HK-2 (cell line): Measurements from ENCODE around the gene ZER1.
"Not testable (repeated sequence)": the region's sequence is repeated elsewhere in the genome, so short reads cannot be mapped to it uniquely, and the experiment has no call there.

ENCODE experiments used
- DNase-seq: peaks from one replicate; pipeline ENCODE4 v3.0.0-alpha.2; 2018; ENCODE audit not compliant: unreplicated experiment

ZER1 gene

GRCh38 chr9:128771745-128772519, at the start of gene ZER1:
Gene ZER1 (minus strand): TSS chr9:128771927. CDS start chr9:128755565, 16,362 bp downstream.
- DNase-seq = peak; percentile 84

DNA sequence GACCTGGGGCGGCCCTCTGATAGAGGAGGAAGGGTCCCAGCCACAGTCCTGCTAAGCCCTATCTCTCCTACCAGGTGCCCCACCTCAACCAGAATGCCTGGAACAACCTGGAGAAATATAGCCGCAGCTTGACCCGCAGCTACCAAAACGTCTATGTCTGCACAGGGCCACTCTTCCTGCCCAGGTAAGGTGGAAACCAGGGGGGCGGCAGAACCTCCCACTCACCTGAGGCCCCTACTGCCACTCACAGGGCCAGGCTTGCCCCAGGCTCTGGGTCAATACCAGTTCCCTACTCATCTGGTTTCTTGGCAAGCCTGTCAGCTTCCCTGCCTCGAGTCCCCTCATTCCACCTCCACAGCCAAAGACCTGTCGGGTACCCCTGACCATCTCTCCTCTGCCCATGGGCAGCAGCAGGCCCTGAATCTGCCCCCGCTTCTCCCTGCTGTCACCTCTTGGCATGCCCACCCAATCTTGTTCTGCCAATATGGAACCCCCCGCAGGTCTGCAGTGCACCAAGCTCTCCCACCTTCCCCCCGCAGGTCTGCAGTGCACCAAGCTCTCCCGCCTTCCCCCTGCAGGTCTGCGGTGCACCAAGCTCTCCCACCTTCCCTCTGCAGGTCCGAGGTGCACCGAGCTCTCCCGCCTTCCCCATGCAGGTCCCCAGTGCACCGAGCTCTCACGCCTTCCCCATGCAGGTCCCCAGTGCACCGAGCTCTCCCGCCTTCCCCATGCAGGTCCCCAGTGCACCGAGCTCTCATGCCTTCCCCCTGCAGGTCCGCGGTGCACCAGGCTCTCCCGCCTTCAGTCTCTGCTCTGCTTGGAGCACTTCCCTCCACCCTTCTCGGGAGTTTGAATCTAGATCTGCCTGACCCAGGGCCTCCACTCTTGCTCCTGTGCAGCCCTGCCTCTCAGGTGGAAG, 49.2 kb upstream of the ZER1 start:
- DNase-seq = no peak

- no peak for DNase-seq
Measured at GRCh38 chr9:128819716-128820664, 48.3 kb upstream of the ZER1 start.

DNA sequence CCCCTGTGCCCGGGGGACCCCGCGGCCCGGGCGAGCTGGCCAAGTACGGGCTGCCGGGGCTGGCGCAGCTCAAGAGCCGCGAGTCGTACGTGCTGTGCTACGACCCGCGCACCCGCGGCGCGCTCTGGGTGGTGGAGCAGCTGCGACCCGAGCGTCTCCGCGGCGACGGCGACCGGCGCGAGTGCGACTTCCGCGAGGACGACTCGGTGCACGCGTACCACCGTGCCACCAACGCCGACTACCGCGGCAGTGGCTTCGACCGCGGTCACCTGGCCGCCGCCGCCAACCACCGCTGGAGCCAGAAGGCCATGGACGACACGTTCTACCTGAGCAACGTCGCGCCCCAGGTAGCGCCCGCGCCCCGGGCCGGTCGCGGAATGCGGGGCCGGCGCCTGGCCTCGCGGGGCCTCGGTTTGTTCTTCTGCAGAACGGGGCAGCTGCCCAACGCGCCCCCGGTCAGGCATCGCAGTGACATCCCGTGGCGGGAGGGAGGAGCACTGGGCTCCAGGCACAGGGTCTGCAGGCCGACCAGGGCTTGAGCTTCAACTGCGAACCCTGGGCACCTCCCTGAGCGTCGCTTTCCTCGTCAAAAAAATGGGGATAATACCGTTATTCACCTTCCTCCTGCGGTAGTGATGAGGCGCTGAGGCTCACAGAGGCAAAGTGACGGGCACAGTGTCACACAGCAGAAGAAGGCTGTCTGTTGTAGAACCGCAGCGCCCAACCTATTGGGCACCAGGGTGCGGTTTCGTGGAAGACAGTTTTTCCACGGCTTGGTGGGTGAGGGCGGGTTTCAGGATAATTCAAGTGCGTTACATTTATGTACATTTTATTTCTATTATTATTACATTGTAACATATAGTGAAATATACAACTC, 47.4 kb upstream of the ZER1 start:
- DNase-seq = peak; percentile 51

- DNase-seq = peak; percentile 99
Measured at GRCh38 chr9:128818099-128818838, 46.5 kb upstream of the ZER1 start, which contains the start of gene ENDOG. Gene ENDOG (plus strand): TSS chr9:128818500. CDS start chr9:128818685, 185 bp downstream.

- DNase-seq = no peak
Measured at GRCh38 chr9:128810873-128811272, 39.1 kb upstream of the ZER1 start.

GRCh38 chr9:128809831-128810230, 38.1 kb upstream of the ZER1 start:
- no peak for DNase-seq

- no peak for DNase-seq
Measured at GRCh38 chr9:128809036-128809599, 37.4 kb upstream of the ZER1 start.

DNA sequence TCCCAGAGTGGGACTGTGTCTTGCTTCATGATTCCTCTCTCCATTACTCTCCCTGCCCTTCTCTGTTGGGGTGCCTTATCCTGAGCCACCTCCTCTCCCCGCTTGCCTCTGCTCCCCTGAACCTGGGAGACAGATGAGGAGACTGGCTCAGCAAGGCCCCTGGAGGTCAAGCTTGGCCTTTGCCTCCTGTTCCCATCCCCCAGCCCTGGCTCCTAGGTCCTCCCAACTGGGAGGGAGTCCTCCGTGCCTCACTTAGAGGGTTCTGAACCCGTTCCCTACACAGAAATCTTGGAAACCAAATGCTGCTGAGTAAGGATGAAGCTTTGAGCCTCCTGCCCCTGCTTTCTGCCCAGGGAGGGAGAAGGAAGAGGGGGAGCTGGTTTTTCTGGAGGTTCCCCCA, 36.8 kb upstream of the ZER1 start:
- no peak for DNase-seq

DNA sequence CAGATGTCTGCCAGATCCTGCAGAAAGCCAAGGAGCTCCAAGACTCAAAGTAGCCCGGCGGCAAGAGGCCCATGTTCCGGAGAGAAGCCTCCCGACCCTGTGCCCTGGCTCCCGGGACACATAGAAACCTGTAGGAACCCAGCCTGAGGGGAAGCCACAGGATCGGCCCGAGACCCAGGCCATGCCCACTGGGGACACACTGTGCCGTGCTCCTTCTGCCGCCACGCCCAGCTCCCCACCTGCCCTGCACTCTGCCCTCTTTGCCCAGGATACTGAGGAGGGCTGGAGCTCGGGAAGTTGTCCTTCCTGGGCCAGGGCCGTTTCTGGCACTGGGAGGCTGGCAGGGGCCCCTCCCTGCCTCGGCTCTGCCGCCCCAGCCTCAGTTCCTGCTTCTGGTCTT, 36.1 kb upstream of the ZER1 start:
- DNase-seq = no peak

DNA sequence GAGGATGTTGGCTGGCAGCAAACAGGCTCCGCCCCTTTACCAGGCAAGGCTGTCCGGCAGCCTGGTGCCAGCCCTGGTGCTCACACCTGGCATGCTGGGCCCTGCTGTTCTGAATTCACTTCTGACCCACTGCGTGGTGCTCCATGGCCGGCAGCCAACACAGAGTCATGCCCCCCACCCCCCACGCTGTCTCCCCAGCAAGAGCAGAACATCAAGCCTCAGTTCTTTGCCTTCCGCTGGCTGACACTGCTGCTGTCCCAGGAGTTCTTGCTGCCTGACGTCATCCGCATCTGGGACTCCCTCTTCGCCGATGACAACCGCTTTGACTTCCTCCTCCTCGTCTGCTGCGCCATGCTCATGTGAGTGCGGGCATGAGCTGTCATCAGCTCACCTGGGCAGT, 33.9 kb upstream of the ZER1 start:
- no peak for DNase-seq

GRCh38 chr9:128802482-128802881, 30.8 kb upstream of the ZER1 start:
- no peak for DNase-seq

DNA sequence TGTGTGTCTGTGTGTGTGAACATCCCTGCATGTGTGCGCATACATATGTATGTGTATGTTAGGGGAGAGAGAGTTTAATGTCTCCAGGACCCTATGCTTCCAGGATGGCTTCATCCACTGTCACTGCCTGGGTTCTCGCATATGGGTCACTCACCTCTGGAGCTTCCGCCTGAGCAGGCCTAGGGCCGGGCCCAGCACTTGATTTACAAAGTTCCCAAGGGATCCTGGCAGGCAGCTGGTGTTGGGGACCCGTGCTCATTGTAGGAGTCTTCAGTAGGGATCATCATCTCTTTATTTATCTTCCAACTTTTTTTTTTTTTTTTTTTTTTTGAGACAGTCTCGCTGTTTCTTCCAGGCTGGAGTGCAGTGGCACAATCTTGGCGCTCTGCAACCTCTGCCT, 28.3 kb upstream of the ZER1 start:
- DNase-seq = no peak

GRCh38 chr9:128798896-128799295, 27.2 kb upstream of the ZER1 start:
- DNase-seq = no peak

GRCh38 chr9:128794961-128795360, 23.2 kb upstream of the ZER1 start:
- DNase-seq = not testable (repeated sequence)

DNA sequence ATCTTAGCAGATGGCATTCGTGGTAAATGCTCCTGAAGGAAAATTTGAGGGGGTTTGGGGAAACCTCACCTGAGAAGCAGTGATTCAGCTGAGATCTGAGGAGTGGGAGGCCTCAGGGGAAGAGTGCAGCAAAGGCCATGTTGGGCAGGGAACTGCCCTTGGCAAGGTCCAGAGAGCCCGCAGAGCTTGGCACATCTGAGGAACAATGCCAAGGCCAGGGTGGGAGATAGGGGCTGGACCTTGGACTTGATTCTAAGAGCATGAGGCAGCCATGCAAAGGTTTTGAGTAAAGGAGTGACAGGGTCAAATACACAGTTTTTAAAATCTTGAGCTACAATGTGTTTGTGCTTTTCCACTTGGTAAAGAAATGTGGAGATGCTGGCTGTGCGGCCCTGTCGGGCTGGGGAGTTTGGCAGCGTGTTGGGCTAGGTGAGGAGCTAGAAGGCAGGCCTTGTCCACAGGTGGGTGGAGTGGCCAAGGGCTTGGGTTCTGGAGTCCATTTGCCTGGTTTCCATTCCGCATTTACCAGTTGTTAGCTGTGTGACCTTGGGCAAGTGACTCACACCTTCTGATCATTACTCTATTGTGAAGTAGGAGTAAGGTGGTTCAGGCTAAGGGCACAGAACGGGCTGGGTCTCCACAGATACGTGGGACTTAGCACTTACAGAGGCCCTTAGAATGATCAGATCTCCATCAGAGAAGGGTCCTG, 21.4 kb upstream of the ZER1 start:
- DNase-seq = no peak

DNA sequence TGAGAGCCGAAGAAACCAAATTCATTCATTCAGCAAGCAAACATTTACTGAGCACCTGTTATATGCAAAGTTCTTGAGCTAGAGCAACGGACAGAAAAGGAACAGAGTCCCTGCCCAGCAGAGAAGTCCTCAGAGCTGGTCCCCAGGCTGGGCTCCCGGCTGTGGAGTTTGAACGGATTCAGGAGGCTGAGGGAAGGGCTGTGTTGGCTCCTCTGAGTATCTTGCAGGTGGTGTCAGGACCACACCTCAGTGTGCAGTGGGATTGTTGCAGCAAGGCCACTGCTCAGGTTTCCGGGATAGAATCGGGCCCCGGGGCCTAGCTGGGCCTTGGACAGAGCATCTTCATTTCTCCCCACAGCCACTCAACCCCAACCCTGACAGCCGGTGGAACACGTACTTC, 20.4 kb upstream of the ZER1 start:
- DNase-seq = no peak

DNA sequence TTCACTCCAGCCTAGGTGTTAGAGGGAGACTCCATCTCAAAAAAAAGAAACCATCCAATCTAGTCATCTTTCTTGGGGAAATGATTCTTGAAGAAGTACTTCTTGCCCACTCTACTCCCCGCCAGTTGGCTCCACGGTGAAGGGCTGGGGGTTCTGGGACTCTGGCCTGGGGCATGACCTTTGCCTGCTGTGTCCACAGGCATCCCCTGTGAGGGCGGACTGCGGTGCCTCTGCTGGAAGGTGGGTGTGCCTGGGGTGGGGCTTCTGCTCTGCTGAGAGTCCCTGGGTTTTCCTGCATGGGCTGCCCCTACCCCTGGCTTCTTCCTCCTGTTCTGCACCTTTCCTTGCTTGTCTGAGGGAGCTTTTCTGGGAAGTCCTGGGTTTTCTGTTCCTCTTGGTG, 18.8 kb upstream of the ZER1 start:
- no peak for DNase-seq

DNA sequence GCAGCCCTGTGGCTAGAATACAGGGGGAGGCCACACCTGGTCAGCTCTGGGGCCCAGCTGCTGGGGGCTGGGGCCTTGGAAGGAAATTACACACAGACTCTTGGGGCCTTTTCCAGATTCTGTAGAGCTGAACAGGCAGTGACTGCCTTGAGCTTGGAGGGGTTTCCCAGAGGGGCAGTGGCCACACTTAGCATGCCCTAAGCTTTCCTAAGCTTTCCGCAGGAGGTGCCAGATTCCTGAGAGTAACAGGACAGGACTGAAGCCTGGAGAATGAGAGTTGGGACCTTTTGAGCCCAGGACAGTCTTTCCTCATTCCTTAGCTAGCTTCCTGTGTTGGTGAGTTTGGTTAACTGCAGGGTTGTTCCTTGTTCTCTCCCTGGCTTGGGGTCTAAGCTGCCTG, 16.7 kb upstream of the ZER1 start:
- no peak for DNase-seq
